Loucy (cell line): ENCODE data around the gene C16orf89.

Source experiments
- CTCF ChIP-seq: fragments of 200-600 bp; sonication (generic); conservative IDR thresholded peaks from 2 replicates; pipeline ENCODE4 v1.5.1; 2014; ENCODE audit warnings: mild to moderate bottlenecking, antibody characterized with exemption, low read length
- EZH2phosphoT487 ChIP-seq: fragments of 200-600 bp; IDR thresholded peaks from 2 replicates; pipeline ENCODE4 v1.6.1; 2018; ENCODE audit warnings: antibody characterized with exemption, mild to moderate bottlenecking, moderate library complexity, borderline replicate concordance

GRCh38 chr16:5003828-5004227 lies 61.9 kb downstream of the C16orf89 start:
- no peak for TF ChIP-seq CTCF
- TF ChIP-seq EZH2phosphoT487, result no peak
